AG04450 (cell line): Measurements from ENCODE around the gene DIP2A. TPM values are rescaled to one million over a fixed set of nuclear protein-coding genes. Genes with fewer than 3 reads are reported as not detected.
"Not testable (repeated sequence)": the region's sequence is repeated elsewhere in the genome, so short reads cannot be mapped to it uniquely, and the experiment has no call there.

Experiments used
- CTCF ChIA-PET: fragments of 300-600, 350-600 bp; formaldehyde crosslinking; extraction: SDS; loops from one replicate; lab custom pipeline; 2022; ENCODE audit warnings: antibody characterized with exemption, inconsistent platforms; lab: Charles Lee
- POLR2A ChIA-PET: fragments of 350-600 bp; formaldehyde crosslinking; extraction: SDS; loops from one replicate; lab custom pipeline; 2021; ENCODE audit warnings: antibody characterized with exemption, inconsistent platforms; lab: Yijun Ruan, JAX
- DNase-seq: peaks from one replicate; pipeline ENCODE4 v3.0.0-alpha.2; 2011; ENCODE audit warnings: low read depth, low spot score
- H3K27ac ChIP-seq: one replicate; pipeline ENCODE4 v1.5.1; 2012; ENCODE audit warnings: low read depth, low read length, control low read depth
- H3K27me3 ChIP-seq: one replicate; pipeline ENCODE4 v1.6.0; 2012; ENCODE audit warnings: low read length; ENCODE audit not compliant: control insufficient read depth, insufficient read depth
- H3K4me3 ChIP-seq: 2 replicates; pipeline ENCODE4 v1.5.1; 2011; ENCODE audit warnings: mild to moderate bottlenecking, low read depth, low read length, control low read depth
- H3K9me3 ChIP-seq: 2 replicates; pipeline ENCODE4 v1.5.1; 2012; ENCODE audit warnings: low read length; ENCODE audit not compliant: control insufficient read depth, insufficient read depth
- polyA plus RNA-seq: library from polyadenylated mRNA; depleted of rRNA; stranded (reverse); fragments of >200 nt; gene quantifications from 2 replicates; pipeline ENCODE4 v1.2.3, GENCODE V29; 2011
- TF ChIP-seq, protein P1 (sequence below): IDR thresholded peaks from 2 replicates; pipeline ENCODE4 v1.5.1; 2011; ENCODE audit warnings: low read depth, low read length, control low read depth, inconsistent platforms

Gene DIP2A
- polyA plus RNA-seq, 1 experiment: 21.0 TPM

DNA sequence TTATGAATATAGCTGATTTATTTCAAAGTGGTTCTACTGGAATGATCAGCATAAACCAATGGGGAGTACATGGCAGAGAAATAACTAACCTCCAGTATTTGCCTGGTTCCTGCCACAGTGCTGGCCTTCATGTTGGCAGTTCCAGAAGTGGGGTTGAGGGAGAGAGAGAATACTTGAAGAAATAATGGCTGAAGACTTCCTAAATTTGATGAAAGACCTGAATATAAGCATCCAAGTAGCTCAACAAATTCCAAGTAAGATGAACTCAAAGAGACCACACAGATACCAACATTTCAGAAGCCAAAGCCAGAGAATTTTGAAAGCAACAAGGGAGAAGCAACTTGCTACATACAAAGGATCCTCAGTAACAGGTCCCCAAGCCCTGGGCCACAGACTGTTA, 111.9 kb downstream of the DIP2A start:
- ChIA-PET POLR2A (no interaction called here), CTCF (interaction anchor here (0.6 kb wide), 1 partner anchor 427 kb away, joined by 3 read pairs; no protein-coding TSS in a partner anchor)
- Histone ChIP-seq H3K27ac (no peak overlapping the region), H3K27me3 (no peaks in the 10 kb centered on the region), H3K4me3 (no peak overlapping the region), H3K9me3 (peaks cover 3% of the 10 kb centered on the region; the same call in 1 of the 2 replicates)
- TF ChIP-seq, protein P1, sequence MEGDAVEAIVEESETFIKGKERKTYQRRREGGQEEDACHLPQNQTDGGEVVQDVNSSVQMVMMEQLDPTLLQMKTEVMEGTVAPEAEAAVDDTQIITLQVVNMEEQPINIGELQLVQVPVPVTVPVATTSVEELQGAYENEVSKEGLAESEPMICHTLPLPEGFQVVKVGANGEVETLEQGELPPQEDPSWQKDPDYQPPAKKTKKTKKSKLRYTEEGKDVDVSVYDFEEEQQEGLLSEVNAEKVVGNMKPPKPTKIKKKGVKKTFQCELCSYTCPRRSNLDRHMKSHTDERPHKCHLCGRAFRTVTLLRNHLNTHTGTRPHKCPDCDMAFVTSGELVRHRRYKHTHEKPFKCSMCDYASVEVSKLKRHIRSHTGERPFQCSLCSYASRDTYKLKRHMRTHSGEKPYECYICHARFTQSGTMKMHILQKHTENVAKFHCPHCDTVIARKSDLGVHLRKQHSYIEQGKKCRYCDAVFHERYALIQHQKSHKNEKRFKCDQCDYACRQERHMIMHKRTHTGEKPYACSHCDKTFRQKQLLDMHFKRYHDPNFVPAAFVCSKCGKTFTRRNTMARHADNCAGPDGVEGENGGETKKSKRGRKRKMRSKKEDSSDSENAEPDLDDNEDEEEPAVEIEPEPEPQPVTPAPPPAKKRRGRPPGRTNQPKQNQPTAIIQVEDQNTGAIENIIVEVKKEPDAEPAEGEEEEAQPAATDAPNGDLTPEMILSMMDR: no peak
- DNase-seq: no peak

DNA sequence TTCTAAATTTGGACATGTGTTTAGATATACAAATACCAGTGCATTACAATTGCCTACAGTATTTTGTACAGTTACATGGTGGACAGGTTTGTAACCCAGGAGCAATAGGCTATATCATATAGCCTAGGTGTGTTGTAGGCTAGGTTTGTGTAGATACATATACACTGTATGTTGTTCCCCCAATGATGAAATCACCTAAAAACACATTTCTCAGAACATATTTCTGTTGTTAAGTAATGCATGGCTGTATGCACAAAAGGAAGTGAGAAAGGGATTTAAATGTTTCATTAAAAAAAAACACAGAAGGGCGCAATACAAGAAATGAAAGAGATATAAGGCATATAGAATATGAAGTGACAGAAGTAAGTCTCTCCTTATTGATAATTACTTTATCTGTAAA, 114.2 kb downstream of the DIP2A start:
- POLR2A ChIA-PET: no interaction called here
- Histone ChIP-seq H3K27ac (no peak overlapping the region), H3K27me3 (no peaks in the 10 kb centered on the region), H3K4me3 (no peak overlapping the region), H3K9me3 (peaks cover 3% of the 10 kb centered on the region; the same call in 1 of the 2 replicates)
- TF ChIP-seq, protein P1: no peak
- CTCF ChIA-PET: no interaction called here
- DNase-seq: no peak

DNA sequence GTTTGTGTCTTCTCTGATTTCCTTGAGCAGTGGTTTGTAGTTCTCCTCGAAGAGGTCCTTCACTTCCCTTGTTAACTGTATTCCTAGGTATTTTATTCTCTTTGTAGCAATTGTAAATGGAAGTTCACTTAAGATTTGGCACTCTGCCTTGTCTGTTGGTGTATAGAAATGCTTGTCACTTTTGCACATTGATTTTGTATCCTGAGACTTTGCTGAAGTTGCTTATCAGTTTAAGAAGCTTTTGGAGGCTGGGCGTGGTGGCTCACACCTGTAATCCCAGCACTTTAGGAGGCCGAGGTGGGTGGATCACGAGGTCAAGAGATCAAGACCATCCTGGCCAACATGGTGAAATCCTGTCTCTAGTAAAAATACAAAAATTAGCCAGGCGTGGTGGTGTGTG, 119.1 kb downstream of the DIP2A start:
- POLR2A ChIA-PET, H3K27ac ChIP-seq, H3K27me3 ChIP-seq, H3K4me3 ChIP-seq, CTCF ChIA-PET, DNase-seq: not testable (repeated sequence)
- H3K9me3 ChIP-seq: peaks cover 13% of the 10 kb centered on the region

DNA sequence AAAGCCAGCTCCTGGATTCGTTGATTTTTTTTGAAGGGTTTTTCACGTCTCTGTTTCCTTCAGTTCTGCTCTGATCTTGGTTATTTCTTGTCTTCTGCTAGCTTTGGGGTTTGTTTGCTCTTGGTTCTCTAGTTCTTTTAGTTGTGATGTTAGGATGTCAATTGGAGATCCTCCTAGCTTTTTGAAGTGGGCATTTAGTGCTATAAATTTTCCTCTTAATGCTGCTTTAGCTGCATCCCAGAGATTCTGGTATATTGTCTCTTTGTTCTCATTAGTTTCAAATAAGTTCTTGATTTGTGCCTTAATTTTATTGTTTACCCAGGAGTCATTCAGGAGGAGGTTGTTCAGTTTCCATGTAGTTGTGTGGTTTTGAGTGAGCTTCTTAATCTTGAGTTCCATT, 120.7 kb downstream of the DIP2A start:
- H3K27me3 ChIP-seq, CTCF ChIA-PET, DNase-seq, H3K27ac ChIP-seq, POLR2A ChIA-PET, H3K4me3 ChIP-seq: not testable (repeated sequence)
- H3K9me3 ChIP-seq: peaks cover 14% of the 10 kb centered on the region

DNA sequence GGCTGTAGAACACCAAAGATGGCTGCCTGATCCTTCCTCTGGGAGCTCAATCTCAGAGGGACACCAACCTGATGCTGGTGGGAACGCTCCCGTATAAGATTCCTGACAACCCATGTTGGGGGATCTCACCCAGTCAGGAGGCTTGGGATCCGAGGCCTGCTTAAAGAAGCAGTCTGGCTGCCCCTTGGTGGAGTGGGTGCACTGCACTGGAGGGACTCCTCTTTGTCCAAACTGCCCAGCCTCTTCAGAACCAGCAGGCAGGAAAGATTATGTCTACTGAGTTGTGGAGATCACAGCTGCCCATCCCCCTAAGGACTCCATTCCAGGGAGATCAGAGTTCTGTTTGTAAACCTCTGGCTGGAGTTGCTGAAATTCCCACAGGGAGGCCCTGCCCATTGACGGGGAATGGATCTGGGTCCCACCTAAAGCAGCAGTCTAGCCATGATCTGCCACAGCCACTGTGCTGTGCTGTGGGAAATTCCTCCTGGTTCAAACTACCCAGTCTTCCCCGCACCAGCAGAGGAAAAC, 123.2 kb downstream of the DIP2A start:
- CTCF ChIA-PET: no interaction called here
- H3K27ac ChIP-seq: no peak overlapping the region

More for the DNA sequence above, 123.2 kb downstream of the DIP2A start:
- Histone ChIP-seq H3K4me3 (no peak overlapping the region), H3K27me3 (no peaks in the 10 kb centered on the region), H3K9me3 (peaks cover 21% of the 10 kb centered on the region)
- no peak for DNase-seq
- TF ChIP-seq, protein P1: no peak
- POLR2A ChIA-PET: no interaction called here
